Mesendoderm (in vitro differentiated cells): ENCODE data around the gene MAPKBP1.

Experiments
- DNase-seq: peaks from one replicate; pipeline ENCODE4 v3.0.0; 2013
- H2AK5ac ChIP-seq: 2 replicates; pipeline ENCODE4 v1.6.1; 2013; ENCODE audit warnings: low read length, inconsistent platforms
- H2BK120ac ChIP-seq: 2 replicates; pipeline ENCODE4 v1.6.1; 2013; ENCODE audit warnings: low read depth, mild to moderate bottlenecking, low read length, moderate library complexity, mixed read lengths
- H2BK15ac ChIP-seq: replicated peaks from 2 replicates; pipeline ENCODE4 v1.6.1; 2013; ENCODE audit warnings: low read depth, mild to moderate bottlenecking, moderate library complexity
- H2BK5ac ChIP-seq: 2 replicates; pipeline ENCODE4 v1.6.1; 2013; ENCODE audit warnings: low read length, inconsistent platforms
- H3K18ac ChIP-seq: 2 replicates; pipeline ENCODE4 v1.6.1; 2013; ENCODE audit warnings: mild to moderate bottlenecking, low read length, mixed read lengths
- H3K23ac ChIP-seq: one replicate; pipeline ENCODE4 v1.6.1; 2013; ENCODE audit warnings: low read length
- H3K27ac ChIP-seq: 2 replicates; pipeline ENCODE4 v1.5.1; 2013; ENCODE audit warnings: low read depth, mild to moderate bottlenecking, inconsistent platforms, low read length, moderate library complexity
- H3K27me3 ChIP-seq: 2 replicates; pipeline ENCODE4 v1.6.1; 2013; ENCODE audit warnings: low read length, control low read depth, mild to moderate bottlenecking, inconsistent platforms; ENCODE audit not compliant: insufficient read depth, poor library complexity
- H3K36me3 ChIP-seq: 2 replicates; pipeline ENCODE4 v1.6.1; 2013; ENCODE audit warnings: low read length, inconsistent platforms; ENCODE audit not compliant: control insufficient read depth, insufficient read depth
- H3K4ac ChIP-seq: one replicate; pipeline ENCODE4 v1.6.1; 2013; ENCODE audit warnings: low read depth, mild to moderate bottlenecking, low read length, moderate library complexity
- H3K4me1 ChIP-seq: 2 replicates; pipeline ENCODE4 v1.6.1; 2013; ENCODE audit warnings: low read depth, low read length, inconsistent platforms; ENCODE audit not compliant: control insufficient read depth
- H3K4me2 ChIP-seq: 2 replicates; pipeline ENCODE4 v1.6.1; 2013; ENCODE audit warnings: low read length
- H3K4me3 ChIP-seq: 2 replicates; pipeline ENCODE4 v1.5.1; 2013; ENCODE audit warnings: mild to moderate bottlenecking, low read length
- H3K56ac ChIP-seq: one replicate; pipeline ENCODE4 v1.6.1; 2013; ENCODE audit warnings: low read length
- H3K79me1 ChIP-seq: 2 replicates; pipeline ENCODE4 v1.6.1; 2013; ENCODE audit warnings: low read length, inconsistent platforms
- H3K79me2 ChIP-seq: 2 replicates; pipeline ENCODE4 v1.6.1; 2013; ENCODE audit warnings: mild to moderate bottlenecking, low read length; ENCODE audit not compliant: control insufficient read depth, insufficient read depth
- H3K9ac ChIP-seq: 2 replicates; pipeline ENCODE4 v1.6.1; 2013; ENCODE audit warnings: low read length, inconsistent platforms
- H4K5ac ChIP-seq: one replicate; pipeline ENCODE4 v1.6.1; 2013; ENCODE audit warnings: low read length
- H4K8ac ChIP-seq: one replicate; pipeline ENCODE4 v1.6.1; 2013; ENCODE audit warnings: low read depth, mild to moderate bottlenecking, control low read depth, low read length, moderate library complexity
- WGBS: extraction: QIAGEN DNeasy Blood & Tissue Kit; methylation state at CpG from one replicate; pipeline ENCODE4 v1.1.7; 2013; ENCODE audit warnings: low lambda C conversion rate, missing lambda C conversion rate; ENCODE audit not compliant: insufficient coverage; ENCODE audit errors: extremely low coverage; 5-methylcytosine and 5-hydroxymethylcytosine counted together

MAPKBP1 gene

DNA sequence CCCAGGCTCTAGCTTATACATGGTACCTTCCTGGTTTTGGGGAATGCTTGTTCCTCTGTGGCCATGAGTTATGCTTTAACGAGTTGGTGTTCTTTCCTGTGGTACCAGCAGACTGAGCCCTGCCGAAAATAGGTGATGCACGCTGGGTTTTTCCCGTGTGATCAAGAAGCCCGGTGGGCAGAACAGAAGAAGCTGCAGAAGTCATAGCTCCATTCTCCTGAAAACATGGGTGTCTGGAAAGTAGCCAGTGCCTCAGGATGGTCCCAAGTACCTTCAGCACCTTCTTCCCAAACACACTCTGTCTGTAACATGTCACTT lies 25.2 kb downstream of the MAPKBP1 start:
- no peaks in the 10 kb centered on the region for H3K4me1 ChIP-seq
- H3K36me3 ChIP-seq, result no peaks in the 10 kb centered on the region
- H3K56ac ChIP-seq, result no peak overlapping the region
- no peak overlapping the region for H4K5ac ChIP-seq
- no peak overlapping the region for H3K4me3 ChIP-seq
- no peaks in the 10 kb centered on the region for H3K79me2 ChIP-seq
- no peak overlapping the region for H3K23ac ChIP-seq
- H3K79me1 ChIP-seq, result no peaks in the 10 kb centered on the region
- no peak overlapping the region for H3K9ac ChIP-seq
- no peak overlapping the region for H3K4me2 ChIP-seq
- no peak for DNase-seq
- H2BK15ac ChIP-seq, result no peak overlapping the region
- H3K27me3 ChIP-seq, result no peaks in the 10 kb centered on the region
- H4K8ac ChIP-seq, result no peak overlapping the region
- no peak overlapping the region for H2AK5ac ChIP-seq
- no peak overlapping the region for H2BK120ac ChIP-seq
- H3K18ac ChIP-seq, result no peak overlapping the region
- H3K4ac ChIP-seq, result no peak overlapping the region
- no CpG with 5 or more reads among the region's 5 CpGs for WGBS
- no peak overlapping the region for H3K27ac ChIP-seq
- no peak overlapping the region for H2BK5ac ChIP-seq

DNA sequence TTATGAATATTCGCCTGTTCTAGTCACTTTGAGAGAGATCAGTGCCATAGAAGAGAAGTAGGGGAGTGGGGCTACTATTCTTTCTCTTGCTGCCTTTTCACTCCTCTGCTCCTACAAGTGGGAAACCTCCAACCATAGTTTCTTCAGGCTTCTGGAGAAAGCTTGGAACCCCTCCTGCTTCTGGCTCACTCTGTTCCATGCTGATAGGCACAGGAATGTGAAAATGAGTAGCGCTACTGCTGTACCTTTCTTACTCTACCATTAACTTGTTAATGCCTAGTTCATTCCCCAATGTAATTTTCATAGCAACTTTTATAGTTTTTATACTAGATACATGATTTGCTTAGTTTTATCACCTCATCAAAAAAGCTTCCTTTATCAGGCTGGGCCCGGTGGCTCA lies 26.9 kb downstream of the MAPKBP1 start:
- Histone ChIP-seq H3K79me2 (no peaks in the 10 kb centered on the region), H3K79me1 (no peaks in the 10 kb centered on the region), H3K4me3 (no peak overlapping the region), H2AK5ac (no peak overlapping the region), H3K23ac (no peak overlapping the region), H2BK5ac (no peak overlapping the region), H4K8ac (no peak overlapping the region), H3K56ac (no peak overlapping the region), H4K5ac (no peak overlapping the region), H2BK15ac (no peak overlapping the region), H3K4me1 (no peaks in the 10 kb centered on the region), H3K36me3 (no peaks in the 10 kb centered on the region), H3K4me2 (no peak overlapping the region), H2BK120ac (no peak overlapping the region), H3K27me3 (no peaks in the 10 kb centered on the region), H3K27ac (no peak overlapping the region), H3K9ac (no peak overlapping the region), H3K18ac (no peak overlapping the region), H3K4ac (no peak overlapping the region)
- no peak for DNase-seq
- WGBS, result no CpG with 5 or more reads among the region's 3 CpGs

DNA sequence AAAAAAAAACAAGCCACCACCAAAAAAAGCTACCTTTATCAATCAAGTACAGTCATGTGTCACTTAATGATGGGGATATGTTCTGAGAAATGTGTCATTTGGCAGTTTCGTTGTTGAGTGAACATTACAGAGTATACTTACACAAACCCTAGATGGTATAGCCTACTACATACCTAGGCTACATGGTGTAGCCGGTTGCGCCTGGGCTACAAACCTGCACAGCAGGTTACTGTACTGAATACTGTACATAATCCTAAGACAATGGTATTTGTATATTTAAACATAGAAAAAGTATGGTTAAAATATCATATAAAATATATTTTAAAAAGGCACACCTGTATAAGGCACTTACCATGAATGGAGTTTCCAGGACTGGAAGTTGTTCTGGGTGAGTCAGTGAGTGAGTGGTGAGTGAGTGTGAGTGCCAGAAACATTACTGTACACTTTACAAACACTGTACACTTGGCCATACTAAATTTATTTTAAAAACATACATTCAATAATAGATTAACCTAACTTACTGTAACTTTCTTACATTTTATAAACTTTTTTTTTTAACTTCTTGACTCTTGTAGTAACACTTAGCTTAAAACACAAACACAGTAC lies 27.7 kb downstream of the MAPKBP1 start:
- Histone ChIP-seq H3K4me3 (no peak overlapping the region), H4K5ac (no peak overlapping the region), H2BK120ac (no peak overlapping the region), H3K23ac (no peak overlapping the region), H3K4me2 (no peak overlapping the region), H3K79me2 (no peaks in the 10 kb centered on the region), H2AK5ac (no peak overlapping the region), H3K27ac (no peak overlapping the region), H2BK5ac (no peak overlapping the region), H3K56ac (no peak overlapping the region), H3K18ac (no peak overlapping the region), H3K27me3 (no peaks in the 10 kb centered on the region), H3K9ac (no peak overlapping the region), H3K79me1 (no peaks in the 10 kb centered on the region), H3K36me3 (no peaks in the 10 kb centered on the region), H3K4ac (no peak overlapping the region), H3K4me1 (no peaks in the 10 kb centered on the region), H2BK15ac (no peak overlapping the region), H4K8ac (no peak overlapping the region)
- WGBS, result no CpG with 5 or more reads among the region's 3 CpGs
- no peak for DNase-seq

DNA sequence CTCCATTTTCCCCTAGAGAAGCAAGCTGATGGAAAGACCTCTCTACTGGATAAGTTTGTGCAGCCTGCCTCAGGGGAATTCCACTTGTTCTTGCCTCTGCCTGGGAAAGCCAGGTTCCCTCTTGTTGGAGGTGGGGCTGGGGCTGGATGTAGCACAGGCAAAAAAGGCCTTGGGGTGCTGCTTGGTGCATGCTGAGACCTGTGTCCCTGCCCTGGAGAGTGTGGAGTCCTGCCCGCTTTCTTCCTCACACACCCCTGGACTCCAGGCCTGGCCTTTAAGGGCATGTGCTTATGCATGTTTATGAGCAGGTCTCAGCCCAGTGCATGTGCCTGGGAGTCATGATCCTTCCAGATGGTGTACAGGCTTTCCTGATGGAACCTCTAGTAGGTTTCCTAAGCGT lies 30.1 kb downstream of the MAPKBP1 start:
- H3K4me1 ChIP-seq, result no peaks in the 10 kb centered on the region

DNA sequence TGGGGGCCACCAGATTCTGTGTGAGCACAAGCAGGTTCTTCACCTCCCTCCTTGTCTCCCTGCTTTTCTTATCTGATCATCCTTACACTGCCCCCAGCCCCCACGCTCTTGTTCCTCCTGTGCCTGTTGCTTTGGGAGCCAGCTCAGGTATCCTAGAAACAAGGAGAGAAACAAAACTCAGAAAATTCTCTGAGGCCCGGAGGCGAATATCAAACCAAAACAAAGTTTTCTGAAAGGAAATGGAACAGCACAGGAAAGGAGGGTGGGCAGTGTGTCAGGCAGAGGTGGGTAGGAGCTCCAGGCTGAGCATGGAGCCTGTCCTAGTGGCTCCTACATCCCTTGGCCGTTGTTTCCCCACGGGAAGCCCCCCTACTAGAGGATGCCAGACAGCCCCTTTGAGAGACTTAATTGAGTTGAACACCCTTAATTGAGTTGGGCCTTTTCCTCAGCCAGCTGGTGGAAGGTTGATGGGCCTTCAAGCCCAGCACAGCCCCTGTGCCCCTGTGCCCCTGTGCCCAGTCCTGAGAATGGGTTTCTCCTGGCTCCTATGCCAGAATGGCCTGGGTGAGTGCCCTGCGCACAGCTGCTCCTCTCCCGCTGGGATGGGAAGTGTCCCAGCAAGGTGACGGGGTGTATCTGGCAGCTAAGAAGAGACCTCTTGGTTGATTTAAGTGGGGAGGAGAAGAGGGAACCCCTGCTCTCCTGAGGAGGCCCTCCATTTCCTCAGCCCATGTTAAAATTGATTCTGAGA lies 30.8 kb downstream of the MAPKBP1 start:
- H3K4me2 ChIP-seq, result no peak overlapping the region
- no peak overlapping the region for H3K4ac ChIP-seq
- H3K79me1 ChIP-seq, result no peaks in the 10 kb centered on the region
- H4K8ac ChIP-seq, result no peak overlapping the region
- no peaks in the 10 kb centered on the region for H3K36me3 ChIP-seq
- DNase-seq, result no peak
- no CpG with 5 or more reads among the region's 8 CpGs for WGBS
- no peak overlapping the region for H3K9ac ChIP-seq
- H3K23ac ChIP-seq, result no peak overlapping the region
- no peak overlapping the region for H2BK120ac ChIP-seq
- H4K5ac ChIP-seq, result no peak overlapping the region
- no peak overlapping the region for H3K18ac ChIP-seq
- H3K56ac ChIP-seq, result no peak overlapping the region
- H3K4me1 ChIP-seq, result no peaks in the 10 kb centered on the region
- H2BK15ac ChIP-seq, result no peak overlapping the region
- H3K27ac ChIP-seq, result no peak overlapping the region
- H2BK5ac ChIP-seq, result no peak overlapping the region
- H3K4me3 ChIP-seq, result no peak overlapping the region
- H3K79me2 ChIP-seq, result no peaks in the 10 kb centered on the region
- no peak overlapping the region for H2AK5ac ChIP-seq
- no peaks in the 10 kb centered on the region for H3K27me3 ChIP-seq

More for the DNA sequence above, 30.1 kb downstream of the MAPKBP1 start:
- Histone ChIP-seq H4K5ac (no peak overlapping the region), H3K9ac (no peak overlapping the region), H2BK15ac (no peak overlapping the region), H3K56ac (no peak overlapping the region), H3K4me2 (no peak overlapping the region), H4K8ac (no peak overlapping the region), H3K18ac (no peak overlapping the region), H3K4ac (no peak overlapping the region), H3K79me2 (no peaks in the 10 kb centered on the region), H2BK120ac (no peak overlapping the region), H3K23ac (no peak overlapping the region), H3K27me3 (no peaks in the 10 kb centered on the region), H2AK5ac (no peak overlapping the region), H2BK5ac (no peak overlapping the region), H3K36me3 (no peaks in the 10 kb centered on the region), H3K79me1 (no peaks in the 10 kb centered on the region), H3K27ac (no peak overlapping the region), H3K4me3 (no peak overlapping the region)
- no peak for DNase-seq
- no CpG with 5 or more reads among the region's 2 CpGs for WGBS

DNA sequence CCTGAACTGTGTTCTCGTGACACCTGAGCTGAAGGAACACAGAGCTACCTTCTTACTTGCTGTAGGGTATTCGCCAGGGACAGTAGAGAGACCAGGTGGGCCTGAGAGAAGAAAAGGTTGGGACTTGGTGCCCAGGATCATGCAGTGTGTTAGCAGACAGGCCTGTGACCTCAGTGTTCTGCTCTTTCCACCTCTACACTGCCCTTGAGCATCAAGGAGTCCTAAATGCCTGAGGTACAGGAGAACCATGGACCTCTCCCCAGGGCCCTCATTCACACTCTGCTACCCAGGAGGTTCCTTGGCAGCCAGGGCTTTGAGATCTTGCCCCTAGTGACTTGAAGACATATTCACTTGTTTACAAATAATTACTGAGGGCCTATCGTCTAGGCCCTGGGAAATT lies 31.4 kb downstream of the MAPKBP1 start:
- Histone ChIP-seq H2BK15ac (no peak overlapping the region), H4K8ac (no peak overlapping the region), H3K79me1 (no peaks in the 10 kb centered on the region), H3K4me1 (no peaks in the 10 kb centered on the region), H3K4me2 (no peak overlapping the region), H3K4ac (no peak overlapping the region), H3K18ac (no peak overlapping the region), H3K9ac (no peak overlapping the region), H3K27ac (no peak overlapping the region), H4K5ac (no peak overlapping the region), H3K23ac (no peak overlapping the region), H3K56ac (no peak overlapping the region), H3K36me3 (no peaks in the 10 kb centered on the region), H3K79me2 (no peaks in the 10 kb centered on the region), H2BK5ac (no peak overlapping the region), H2AK5ac (no peak overlapping the region), H3K27me3 (no peaks in the 10 kb centered on the region), H2BK120ac (no peak overlapping the region), H3K4me3 (no peak overlapping the region)
- DNase-seq, result no peak
- no CpG with 5 or more reads among the region's 3 CpGs for WGBS
